T-helper 1 cell treated with Interleukin-12 subunit alpha and Interleukin-12 subunit beta and Interleukin-4 antibody, amounts not matched to agents 30 μg/mL and 1 μg/mL, for 36 hours (primary cell): Measurements from ENCODE around the gene SERPINC1.
"Not testable (repeated sequence)": the region's sequence is repeated elsewhere in the genome, so short reads cannot be mapped to it uniquely, and the experiment has no call there.

ENCODE experiments used
- H3K27ac Mint-ChIP-seq: one replicate; pipeline ENCODE4 v1.8.0; 2021; ENCODE audit warnings: mild to moderate bottlenecking, mixed read lengths
- H3K27me3 Mint-ChIP-seq: one replicate; pipeline ENCODE4 v1.8.0; 2021; ENCODE audit warnings: low read depth, mixed read lengths
- H3K36me3 Mint-ChIP-seq: one replicate; pipeline ENCODE4 v1.8.0; 2021; ENCODE audit warnings: low read depth, mixed read lengths
- H3K4me1 Mint-ChIP-seq: one replicate; pipeline ENCODE4 v1.8.0; 2021; ENCODE audit warnings: low read depth, mixed read lengths
- H3K4me3 Mint-ChIP-seq: one replicate; pipeline ENCODE4 v1.8.0; 2021; ENCODE audit warnings: mild to moderate bottlenecking, moderate library complexity, mixed read lengths
- H3K9me3 Mint-ChIP-seq: one replicate; pipeline ENCODE4 v1.8.0; 2021; ENCODE audit warnings: mixed read lengths

Gene SERPINC1

DNA sequence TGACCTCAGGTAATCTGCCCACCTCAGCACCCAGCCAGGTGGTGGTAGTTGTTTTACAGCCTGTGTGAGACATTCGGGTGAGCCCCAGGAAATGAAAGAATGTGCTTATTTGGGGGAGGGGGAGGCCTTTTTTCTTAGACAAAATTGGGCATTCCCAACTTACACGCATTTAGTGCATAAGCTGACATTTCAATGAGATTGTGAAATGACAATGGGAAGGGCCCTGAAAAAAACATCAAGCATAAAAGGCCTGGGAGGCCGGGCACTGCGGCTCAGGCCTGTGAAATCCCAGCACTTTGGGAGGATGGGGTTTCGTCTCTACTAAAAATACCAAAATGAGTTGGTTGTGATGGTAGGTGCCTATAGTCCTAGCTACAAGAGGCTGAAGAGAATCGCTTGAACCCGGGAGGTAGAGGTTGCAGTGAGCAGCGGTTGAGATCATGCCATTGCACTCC, 54.3 kb downstream of the SERPINC1 start:
- peaks cover 33% of the 10 kb centered on the region for H3K4me1 Mint-ChIP-seq
- no peak overlapping the region for H3K27ac Mint-ChIP-seq
- H3K4me3 Mint-ChIP-seq = no peak overlapping the region
- H3K27me3 Mint-ChIP-seq = no peaks in the 10 kb centered on the region
- H3K9me3 Mint-ChIP-seq = no peaks in the 10 kb centered on the region
- H3K36me3 Mint-ChIP-seq = peaks cover 55% of the 10 kb centered on the region

GRCh38 chr1:173862146-173862768, 54.9 kb downstream of the SERPINC1 start:
- not testable (repeated sequence) for H3K4me3 Mint-ChIP-seq, H3K27me3 Mint-ChIP-seq, H3K9me3 Mint-ChIP-seq, H3K27ac Mint-ChIP-seq
- Mint-ChIP-seq H3K36me3 (peaks cover 57% of the 10 kb centered on the region), H3K4me1 (peaks cover 33% of the 10 kb centered on the region)

DNA sequence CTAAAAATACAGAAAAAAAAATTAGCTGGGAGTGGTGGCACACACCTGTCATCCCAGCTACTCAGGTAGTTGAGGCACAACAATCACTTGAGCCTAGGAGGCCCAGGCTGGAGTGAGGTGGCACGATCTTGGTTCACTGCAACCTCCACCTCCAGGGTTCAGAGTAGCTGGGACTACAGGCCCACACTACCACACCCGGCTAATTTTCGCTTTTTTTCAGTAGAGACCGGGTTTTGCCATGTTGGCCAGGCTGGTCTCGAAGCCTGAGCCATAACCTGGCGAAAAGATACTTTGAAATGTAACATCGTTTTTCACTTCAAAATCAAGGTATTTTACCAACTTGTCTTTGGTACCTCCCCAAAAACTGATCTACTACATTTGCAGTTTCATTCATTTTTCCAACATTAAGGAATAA, 55.4 kb downstream of the SERPINC1 start:
- Mint-ChIP-seq H3K36me3 (peaks cover 53% of the 10 kb centered on the region), H3K4me1 (peaks cover 32% of the 10 kb centered on the region), H3K27me3 (no peaks in the 10 kb centered on the region), H3K9me3 (no peaks in the 10 kb centered on the region), H3K27ac (no peak overlapping the region), H3K4me3 (no peak overlapping the region)

GRCh38 chr1:173860065-173860464, 57.1 kb downstream of the SERPINC1 start:
- no peaks in the 10 kb centered on the region for H3K27me3 Mint-ChIP-seq
- no peak overlapping the region for H3K4me3 Mint-ChIP-seq
- no peaks in the 10 kb centered on the region for H3K9me3 Mint-ChIP-seq
- peaks cover 15% of the 10 kb centered on the region for H3K4me1 Mint-ChIP-seq
- H3K36me3 Mint-ChIP-seq = peaks cover 45% of the 10 kb centered on the region
- no peak overlapping the region for H3K27ac Mint-ChIP-seq

- peaks cover 43% of the 10 kb centered on the region for H3K36me3 Mint-ChIP-seq
- not testable (repeated sequence) for H3K27ac Mint-ChIP-seq
These were observed 57.6 kb downstream of the SERPINC1 start for GRCh38 chr1:173859547-173859946.

DNA sequence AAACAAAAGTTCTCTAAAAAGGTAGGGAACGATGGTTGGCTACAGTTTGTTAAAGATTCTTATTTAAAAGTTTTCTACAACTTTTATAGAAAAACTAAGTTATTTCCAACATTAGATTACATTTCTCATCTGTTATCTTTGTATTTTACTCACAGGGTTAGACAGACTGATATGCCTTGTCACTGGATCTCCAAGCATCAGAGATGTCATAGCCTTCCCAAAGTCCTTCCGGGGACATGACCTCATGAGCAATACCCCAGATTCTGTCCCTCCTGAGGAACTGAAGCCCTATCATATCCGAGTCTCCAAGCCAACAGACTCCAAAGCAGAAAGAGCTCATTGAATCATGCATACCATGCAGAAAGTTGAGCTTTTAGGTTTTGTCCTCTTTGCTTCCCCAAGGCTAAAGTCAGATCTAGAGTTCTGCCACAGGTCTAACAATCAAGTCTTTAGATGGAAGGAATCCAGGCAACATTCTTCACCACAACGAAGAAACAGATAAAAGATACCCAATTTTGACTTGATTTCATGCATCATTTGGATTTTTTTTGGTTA, 59.7 kb downstream of the SERPINC1 start:
- no peaks in the 10 kb centered on the region for H3K9me3 Mint-ChIP-seq
- H3K4me1 Mint-ChIP-seq = no peaks in the 10 kb centered on the region
- H3K27me3 Mint-ChIP-seq = no peaks in the 10 kb centered on the region
- no peak overlapping the region for H3K4me3 Mint-ChIP-seq
- H3K27ac Mint-ChIP-seq = no peak overlapping the region
- H3K36me3 Mint-ChIP-seq = peaks cover 30% of the 10 kb centered on the region

More at GRCh38 chr1:173859547-173859946, 57.6 kb downstream of the SERPINC1 start:
- H3K27me3 Mint-ChIP-seq, H3K9me3 Mint-ChIP-seq, H3K4me3 Mint-ChIP-seq: not testable (repeated sequence)
- peaks cover 11% of the 10 kb centered on the region for H3K4me1 Mint-ChIP-seq

DNA sequence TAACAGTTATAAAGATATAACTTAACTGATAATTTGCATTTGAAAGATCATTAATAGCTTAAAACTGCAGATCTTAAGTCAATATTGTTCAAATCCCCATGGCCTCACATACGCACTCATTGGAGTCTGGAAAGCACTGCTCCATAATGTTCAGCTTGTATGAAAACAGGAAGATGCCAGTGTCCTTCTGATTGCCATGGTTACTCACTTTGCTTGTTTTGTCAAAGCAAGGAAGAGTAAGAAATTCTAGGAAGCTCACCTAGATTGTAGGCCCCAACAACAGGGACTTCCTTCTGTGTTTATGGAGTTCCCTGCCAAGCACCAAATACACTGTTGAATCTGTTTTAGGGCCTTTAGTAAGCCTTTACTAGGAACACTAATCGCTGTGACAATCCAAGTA, 60.2 kb downstream of the SERPINC1 start:
- Mint-ChIP-seq H3K9me3 (no peaks in the 10 kb centered on the region), H3K27ac (no peak overlapping the region), H3K27me3 (no peaks in the 10 kb centered on the region), H3K36me3 (peaks cover 32% of the 10 kb centered on the region), H3K4me3 (no peak overlapping the region), H3K4me1 (no peaks in the 10 kb centered on the region)

- Mint-ChIP-seq H3K36me3 (peaks cover 34% of the 10 kb centered on the region), H3K27ac (no peak overlapping the region), H3K9me3 (no peaks in the 10 kb centered on the region), H3K27me3 (no peaks in the 10 kb centered on the region), H3K4me3 (no peak overlapping the region), H3K4me1 (no peaks in the 10 kb centered on the region)
These were observed 61.1 kb downstream of the SERPINC1 start for GRCh38 chr1:173856014-173856413.
